Ishikawa (cell line): ENCODE results near the gene EPB42.

Experiments used
- CEBPB ChIP-seq: IDR thresholded peaks from 2 replicates; pipeline ENCODE4 v1.6.1; 2012
- CREB1 ChIP-seq: IDR thresholded peaks from 2 replicates; pipeline ENCODE4 v1.6.1; 2012; ENCODE audit warnings: low read depth
- EP300 ChIP-seq: IDR thresholded peaks from 2 replicates; pipeline ENCODE4 v1.6.1; 2012; ENCODE audit warnings: borderline replicate concordance
- TF ChIP-seq, protein P1 (sequence below): IDR thresholded peaks from 2 replicates; pipeline ENCODE4 v1.6.1; 2012
- TF ChIP-seq, protein P2 (sequence below): IDR thresholded peaks from 2 replicates; pipeline ENCODE4 v1.6.1; 2012; ENCODE audit warnings: low read depth, mild to moderate bottlenecking
- TF ChIP-seq, protein P3 (sequence below): IDR thresholded peaks from 2 replicates; pipeline ENCODE4 v1.6.1; 2012

DNA sequence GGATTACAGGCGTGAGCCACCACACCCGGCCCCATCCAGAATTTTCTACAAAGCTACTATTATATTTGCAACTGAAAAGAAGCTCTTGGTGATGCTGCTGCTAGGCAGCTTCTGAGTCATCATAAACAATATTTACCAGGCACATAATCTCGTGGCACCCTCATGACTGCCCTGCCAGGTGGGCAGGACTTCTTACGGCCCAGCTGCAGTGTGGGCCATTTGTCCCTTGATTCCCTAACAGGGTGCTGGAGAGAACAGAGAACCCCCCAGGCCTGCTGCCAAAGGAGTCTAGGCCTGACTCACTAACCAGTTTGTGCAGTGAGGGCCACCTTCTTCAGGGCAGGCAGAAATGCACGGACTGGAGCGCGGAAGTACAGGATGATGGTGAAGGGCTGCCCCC, 4.9 kb downstream of the EPB42 start:
- TF ChIP-seq, protein P1, sequence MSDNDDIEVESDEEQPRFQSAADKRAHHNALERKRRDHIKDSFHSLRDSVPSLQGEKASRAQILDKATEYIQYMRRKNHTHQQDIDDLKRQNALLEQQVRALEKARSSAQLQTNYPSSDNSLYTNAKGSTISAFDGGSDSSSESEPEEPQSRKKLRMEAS, result no peak
- TF ChIP-seq EP300 (no peak), CEBPB (no peak), CREB1 (no peak)
- TF ChIP-seq, protein P2, sequence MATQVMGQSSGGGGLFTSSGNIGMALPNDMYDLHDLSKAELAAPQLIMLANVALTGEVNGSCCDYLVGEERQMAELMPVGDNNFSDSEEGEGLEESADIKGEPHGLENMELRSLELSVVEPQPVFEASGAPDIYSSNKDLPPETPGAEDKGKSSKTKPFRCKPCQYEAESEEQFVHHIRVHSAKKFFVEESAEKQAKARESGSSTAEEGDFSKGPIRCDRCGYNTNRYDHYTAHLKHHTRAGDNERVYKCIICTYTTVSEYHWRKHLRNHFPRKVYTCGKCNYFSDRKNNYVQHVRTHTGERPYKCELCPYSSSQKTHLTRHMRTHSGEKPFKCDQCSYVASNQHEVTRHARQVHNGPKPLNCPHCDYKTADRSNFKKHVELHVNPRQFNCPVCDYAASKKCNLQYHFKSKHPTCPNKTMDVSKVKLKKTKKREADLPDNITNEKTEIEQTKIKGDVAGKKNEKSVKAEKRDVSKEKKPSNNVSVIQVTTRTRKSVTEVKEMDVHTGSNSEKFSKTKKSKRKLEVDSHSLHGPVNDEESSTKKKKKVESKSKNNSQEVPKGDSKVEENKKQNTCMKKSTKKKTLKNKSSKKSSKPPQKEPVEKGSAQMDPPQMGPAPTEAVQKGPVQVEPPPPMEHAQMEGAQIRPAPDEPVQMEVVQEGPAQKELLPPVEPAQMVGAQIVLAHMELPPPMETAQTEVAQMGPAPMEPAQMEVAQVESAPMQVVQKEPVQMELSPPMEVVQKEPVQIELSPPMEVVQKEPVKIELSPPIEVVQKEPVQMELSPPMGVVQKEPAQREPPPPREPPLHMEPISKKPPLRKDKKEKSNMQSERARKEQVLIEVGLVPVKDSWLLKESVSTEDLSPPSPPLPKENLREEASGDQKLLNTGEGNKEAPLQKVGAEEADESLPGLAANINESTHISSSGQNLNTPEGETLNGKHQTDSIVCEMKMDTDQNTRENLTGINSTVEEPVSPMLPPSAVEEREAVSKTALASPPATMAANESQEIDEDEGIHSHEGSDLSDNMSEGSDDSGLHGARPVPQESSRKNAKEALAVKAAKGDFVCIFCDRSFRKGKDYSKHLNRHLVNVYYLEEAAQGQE, result no peak
- TF ChIP-seq, protein P3, sequence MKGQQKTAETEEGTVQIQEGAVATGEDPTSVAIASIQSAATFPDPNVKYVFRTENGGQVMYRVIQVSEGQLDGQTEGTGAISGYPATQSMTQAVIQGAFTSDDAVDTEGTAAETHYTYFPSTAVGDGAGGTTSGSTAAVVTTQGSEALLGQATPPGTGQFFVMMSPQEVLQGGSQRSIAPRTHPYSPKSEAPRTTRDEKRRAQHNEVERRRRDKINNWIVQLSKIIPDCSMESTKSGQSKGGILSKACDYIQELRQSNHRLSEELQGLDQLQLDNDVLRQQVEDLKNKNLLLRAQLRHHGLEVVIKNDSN, result no peak
